OCI-LY1 (cell line): Measurements from ENCODE around the gene SSH3.
A peak's percentile ranks its signal among the peaks of the same experiment; 100 is the strongest.

Experiments
- H2AFZ ChIP-seq: fragments of 200-600 bp; sonication (generic), shearing (Covaris generic); 2 replicates; pipeline ENCODE4 v1.6.0; 2014; ENCODE audit warnings: antibody characterized with exemption, mild to moderate bottlenecking, low read length
- H3F3A ChIP-seq: fragments of 200-600 bp; sonication (generic), shearing (Covaris generic); 2 replicates; pipeline ENCODE4 v1.6.0; 2014; ENCODE audit warnings: mild to moderate bottlenecking, antibody characterized with exemption, low read length, moderate library complexity; ENCODE audit not compliant: insufficient read depth
- H3K27ac ChIP-seq: fragments of 200-600 bp; sonication (generic); 2 replicates; pipeline ENCODE4 v1.5.1; 2014; ENCODE audit warnings: low read length, mixed run types, mild to moderate bottlenecking, low read depth; ENCODE audit not compliant: poor library complexity, severe bottlenecking
- H3K27me3 ChIP-seq: fragments of 200-600 bp; sonication (generic); 2 replicates; pipeline ENCODE4 v1.6.0; 2014; ENCODE audit warnings: antibody characterized with exemption, mild to moderate bottlenecking, low read length, moderate library complexity; ENCODE audit not compliant: insufficient read depth
- H3K36me3 ChIP-seq: fragments of 200-600 bp; sonication (generic); 2 replicates; pipeline ENCODE4 v1.6.1; 2014; ENCODE audit warnings: mild to moderate bottlenecking, antibody characterized with exemption, low read length, moderate library complexity, mixed read lengths; ENCODE audit not compliant: insufficient read depth
- H3K4me1 ChIP-seq: fragments of 200-600 bp; sonication (generic); 2 replicates; pipeline ENCODE4 v1.5.1; 2014; ENCODE audit warnings: mild to moderate bottlenecking, low read length, moderate library complexity; ENCODE audit not compliant: insufficient read depth, severe bottlenecking
- H3K4me2 ChIP-seq: fragments of 200-600 bp; sonication (generic), shearing (Covaris generic); 2 replicates; pipeline ENCODE4 v1.6.1; 2014; ENCODE audit warnings: low read length
- H3K4me3 ChIP-seq: fragments of 200-600 bp; sonication (generic); 2 replicates; pipeline ENCODE4 v1.5.1; 2014; ENCODE audit warnings: low read length, low read depth, mild to moderate bottlenecking, mixed read lengths; ENCODE audit not compliant: poor library complexity, severe bottlenecking
- H3K79me2 ChIP-seq: fragments of 200-600 bp; shearing (Covaris generic); 2 replicates; pipeline ENCODE4 v1.6.1; 2016; ENCODE audit warnings: mixed run types, low read length, mixed read lengths; ENCODE audit not compliant: insufficient read depth
- H3K9ac ChIP-seq: fragments of 200-600 bp; sonication (generic), shearing (Covaris generic); 2 replicates; pipeline ENCODE4 v1.6.1; 2014; ENCODE audit warnings: mild to moderate bottlenecking, low read length, mixed read lengths
- H3K9me2 ChIP-seq: fragments of 200-600 bp; sonication (generic), shearing (Covaris generic); 2 replicates; pipeline ENCODE4 v1.6.1; 2014; ENCODE audit warnings: low read depth, mild to moderate bottlenecking, low read length, mixed read lengths
- H3K9me3 ChIP-seq: fragments of 200-600 bp; shearing (Covaris generic); 2 replicates; pipeline ENCODE4 v1.6.1; 2014; ENCODE audit warnings: low read length, mixed read lengths
- H4K20me1 ChIP-seq: fragments of 200-600 bp; sonication (generic), shearing (Covaris generic); 2 replicates; pipeline ENCODE4 v1.6.0; 2016; ENCODE audit warnings: mild to moderate bottlenecking, low read length; ENCODE audit not compliant: insufficient read depth
- EZH2 ChIP-seq: fragments of 200-600 bp; sonication (generic), shearing (Covaris generic); IDR thresholded peaks from 2 replicates; pipeline ENCODE4 v1.8.0; 2017; ENCODE audit warnings: borderline replicate concordance, mixed run types, mild to moderate bottlenecking, antibody characterized with exemption, low read length, moderate library complexity, mixed read lengths
- TF ChIP-seq, protein P1 (sequence below): fragments of 200-600 bp; sonication (generic), shearing (Covaris generic); IDR thresholded peaks from 2 replicates; pipeline ENCODE4 v1.5.1; 2017; ENCODE audit warnings: mild to moderate bottlenecking, antibody characterized with exemption, low read length, moderate library complexity, mixed read lengths

The SSH3 gene

DNA sequence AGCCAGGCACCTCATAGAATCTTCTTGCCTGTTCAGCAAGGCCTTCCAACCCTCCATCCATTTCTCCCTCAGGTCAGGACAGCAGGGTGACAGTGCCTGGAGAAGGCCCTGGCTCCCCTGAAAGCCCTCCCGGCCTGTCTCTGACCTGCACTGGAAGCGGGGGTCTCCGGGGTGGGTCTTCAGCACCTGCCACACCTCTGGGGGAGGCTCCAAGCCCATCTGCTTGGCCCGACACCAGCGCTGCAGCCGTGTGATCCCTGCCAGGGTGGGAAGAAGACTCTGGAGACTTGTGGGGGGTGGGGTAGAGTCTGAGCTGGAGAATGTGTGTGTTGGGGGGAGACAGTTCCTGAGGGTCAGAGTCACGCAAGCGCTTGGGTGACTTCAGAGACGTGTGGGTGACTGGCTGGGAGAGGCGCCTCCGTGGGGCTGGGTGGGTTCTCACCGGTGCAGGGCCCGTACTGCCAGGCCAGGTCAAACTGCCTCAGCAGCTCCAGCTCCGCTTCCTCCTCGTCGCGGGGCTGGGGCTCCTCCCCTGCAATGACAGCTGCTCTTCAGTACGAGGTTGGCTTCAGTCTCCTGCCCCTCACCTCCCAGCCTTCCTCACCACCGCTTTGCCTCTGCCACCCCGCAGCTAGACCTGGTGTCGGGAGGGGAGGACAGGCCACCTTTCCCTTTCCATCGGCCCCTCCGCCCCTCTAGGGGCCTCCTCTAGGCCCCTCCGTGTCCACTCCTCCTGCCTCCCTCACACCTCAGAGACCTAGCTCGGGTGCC is 49.4 kb downstream of the SSH3 start:
- H2AFZ ChIP-seq, result no peak overlapping the region
- TF ChIP-seq, protein P1, sequence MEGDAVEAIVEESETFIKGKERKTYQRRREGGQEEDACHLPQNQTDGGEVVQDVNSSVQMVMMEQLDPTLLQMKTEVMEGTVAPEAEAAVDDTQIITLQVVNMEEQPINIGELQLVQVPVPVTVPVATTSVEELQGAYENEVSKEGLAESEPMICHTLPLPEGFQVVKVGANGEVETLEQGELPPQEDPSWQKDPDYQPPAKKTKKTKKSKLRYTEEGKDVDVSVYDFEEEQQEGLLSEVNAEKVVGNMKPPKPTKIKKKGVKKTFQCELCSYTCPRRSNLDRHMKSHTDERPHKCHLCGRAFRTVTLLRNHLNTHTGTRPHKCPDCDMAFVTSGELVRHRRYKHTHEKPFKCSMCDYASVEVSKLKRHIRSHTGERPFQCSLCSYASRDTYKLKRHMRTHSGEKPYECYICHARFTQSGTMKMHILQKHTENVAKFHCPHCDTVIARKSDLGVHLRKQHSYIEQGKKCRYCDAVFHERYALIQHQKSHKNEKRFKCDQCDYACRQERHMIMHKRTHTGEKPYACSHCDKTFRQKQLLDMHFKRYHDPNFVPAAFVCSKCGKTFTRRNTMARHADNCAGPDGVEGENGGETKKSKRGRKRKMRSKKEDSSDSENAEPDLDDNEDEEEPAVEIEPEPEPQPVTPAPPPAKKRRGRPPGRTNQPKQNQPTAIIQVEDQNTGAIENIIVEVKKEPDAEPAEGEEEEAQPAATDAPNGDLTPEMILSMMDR, result no peak
- no peak for TF ChIP-seq EZH2
- no peaks in the 10 kb centered on the region for H3K27me3 ChIP-seq
- H3K9ac ChIP-seq, result peak overlapping the region; percentile 93
- H3K36me3 ChIP-seq, result peaks cover 8% of the 10 kb centered on the region
- H3K4me2 ChIP-seq, result peak overlapping the region; percentile 91
- no peaks in the 10 kb centered on the region for H3K9me2 ChIP-seq
- no peaks in the 10 kb centered on the region for H3K9me3 ChIP-seq
- H3K79me2 ChIP-seq, result no peaks in the 10 kb centered on the region
- peaks cover 64% of the 10 kb centered on the region for H3K4me1 ChIP-seq
- peak overlapping the region; percentile 98 for H3K27ac ChIP-seq
- H4K20me1 ChIP-seq, result no peaks in the 10 kb centered on the region
- H3F3A ChIP-seq, result no peaks in the 10 kb centered on the region
- H3K4me3 ChIP-seq, result peak overlapping the region; percentile 78

DNA sequence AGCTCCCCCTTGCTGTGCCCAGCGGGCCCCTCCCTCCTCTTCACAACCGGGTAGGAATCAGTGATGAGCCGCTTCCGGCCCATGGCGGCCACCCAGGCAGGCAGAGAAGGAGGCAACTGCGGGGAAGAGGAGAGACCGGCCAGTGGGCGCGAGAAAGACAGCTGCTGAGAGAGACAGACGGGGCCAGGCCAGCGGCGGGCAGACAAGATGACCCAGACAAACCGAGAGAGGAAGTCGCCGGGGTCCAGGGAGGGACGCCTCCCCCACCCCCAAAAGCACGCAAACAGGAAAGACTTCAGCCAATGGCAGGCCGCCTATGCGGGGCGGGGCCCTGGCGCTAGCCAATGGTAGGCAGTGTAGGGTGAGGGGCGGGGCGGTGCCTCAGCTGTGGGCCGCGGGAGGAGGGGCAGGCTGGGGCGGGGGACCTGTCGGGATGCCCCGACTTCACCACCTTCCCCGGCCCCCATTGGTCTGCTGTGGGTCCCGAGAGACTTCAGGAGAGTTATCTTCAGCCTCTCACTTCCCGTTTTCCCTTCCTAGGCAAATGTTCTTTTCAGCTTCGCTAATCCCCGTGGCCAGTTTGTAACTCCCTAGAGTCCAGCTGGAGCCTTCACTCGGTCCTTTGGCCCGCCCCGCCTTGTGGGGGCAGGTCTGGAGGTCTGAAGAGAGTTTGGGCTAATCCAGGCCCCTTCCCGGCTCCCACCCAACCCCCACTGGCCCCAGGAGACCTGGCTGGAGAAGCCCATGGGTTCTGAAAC is 50.2 kb downstream of the SSH3 start, which contains the start of gene POLD4:
TSS of gene POLD4 (minus strand) at position 230 of the 758 bp plus-strand sequence. CDS start at position 83, 147 bp downstream.
- H3K9me2 ChIP-seq, result no peaks in the 10 kb centered on the region
- H4K20me1 ChIP-seq, result no peaks in the 10 kb centered on the region
- H3K27me3 ChIP-seq, result no peaks in the 10 kb centered on the region
- peak within 1 kb of the TSS; percentile 98 for H3K27ac ChIP-seq
- peak within 1 kb of the TSS; percentile 91 for H3K4me2 ChIP-seq
- H3K36me3 ChIP-seq, result peaks cover 8% of the 10 kb centered on the region
- H3K9ac ChIP-seq, result peak within 1 kb of the TSS; percentile 93
- no peaks in the 10 kb centered on the region for H3K9me3 ChIP-seq
- TF ChIP-seq, protein P1, result no peak
- no peak for TF ChIP-seq EZH2
- H3K4me1 ChIP-seq, result peaks cover 64% of the 10 kb centered on the region
- no peak within 1 kb of the TSS for H2AFZ ChIP-seq
- peak within 1 kb of the TSS; percentile 78 for H3K4me3 ChIP-seq
- H3F3A ChIP-seq, result no peaks in the 10 kb centered on the region
- H3K79me2 ChIP-seq, result no peaks in the 10 kb centered on the region

DNA sequence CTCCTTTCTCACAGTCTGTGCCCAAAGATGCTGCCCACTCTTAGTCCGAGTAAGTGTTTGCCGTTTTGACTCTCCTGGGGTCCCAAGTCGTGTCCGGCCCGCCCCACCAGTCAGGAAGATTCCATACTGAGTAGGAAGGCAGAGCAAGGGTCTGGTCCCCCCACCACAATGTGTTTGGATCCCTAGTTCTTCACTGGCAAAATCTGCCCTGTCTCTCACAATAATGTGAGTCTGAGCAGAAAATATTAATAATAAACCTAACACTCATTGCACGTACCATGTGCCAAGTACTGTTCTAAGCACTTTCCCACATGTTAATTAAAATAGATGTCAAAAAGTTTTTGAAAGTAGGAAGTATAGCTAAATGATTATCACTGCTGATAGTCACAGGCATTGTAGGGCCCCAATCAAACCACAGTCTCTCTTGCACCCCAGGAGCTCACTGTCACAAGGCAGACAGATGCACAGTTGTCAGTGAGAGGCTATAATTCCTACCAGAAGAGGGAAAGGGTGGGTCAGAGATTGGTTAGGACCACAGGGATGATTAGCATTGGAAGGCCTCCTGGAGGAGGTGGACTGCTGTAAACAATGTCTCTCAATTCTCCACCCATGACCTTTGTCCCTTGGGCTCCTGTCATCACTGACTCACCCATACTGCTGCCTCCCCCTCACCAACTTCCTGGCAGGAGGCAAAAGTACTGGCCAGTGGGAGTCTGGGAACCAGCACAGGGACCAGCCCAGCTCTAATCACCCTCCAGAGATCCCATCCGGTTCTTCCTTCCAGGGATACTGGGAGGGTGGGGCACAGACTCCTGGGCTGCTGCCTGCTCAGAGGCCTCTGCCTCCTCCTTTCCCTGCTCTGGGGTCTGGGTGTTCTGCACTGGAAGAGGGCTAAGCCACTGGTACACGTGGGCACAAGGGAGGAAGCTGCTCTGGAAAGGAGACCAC is 51.0 kb downstream of the SSH3 start:
- Histone ChIP-seq H3K79me2 (no peaks in the 10 kb centered on the region), H3K9me3 (no peaks in the 10 kb centered on the region), H3K4me1 (peaks cover 64% of the 10 kb centered on the region), H3K27ac (peak overlapping the region; percentile 98), H3K4me2 (peak overlapping the region; percentile 91), H3K9me2 (no peaks in the 10 kb centered on the region), H2AFZ (no peak overlapping the region), H3K4me3 (peak overlapping the region; percentile 78), H3K27me3 (no peaks in the 10 kb centered on the region), H4K20me1 (no peaks in the 10 kb centered on the region), H3K9ac (peak overlapping the region; percentile 77), H3K36me3 (peaks cover 8% of the 10 kb centered on the region), H3F3A (no peaks in the 10 kb centered on the region)
- no peak for TF ChIP-seq EZH2
- TF ChIP-seq, protein P1, result no peak
